GM04503 (cell line): Measurements from ENCODE around the gene NDUFS3.

Source experiments
- DNase-seq: peaks from one replicate; pipeline ENCODE4 v3.0.0-alpha.2; 2012; ENCODE audit warnings: low read depth

The NDUFS3 gene

DNA sequence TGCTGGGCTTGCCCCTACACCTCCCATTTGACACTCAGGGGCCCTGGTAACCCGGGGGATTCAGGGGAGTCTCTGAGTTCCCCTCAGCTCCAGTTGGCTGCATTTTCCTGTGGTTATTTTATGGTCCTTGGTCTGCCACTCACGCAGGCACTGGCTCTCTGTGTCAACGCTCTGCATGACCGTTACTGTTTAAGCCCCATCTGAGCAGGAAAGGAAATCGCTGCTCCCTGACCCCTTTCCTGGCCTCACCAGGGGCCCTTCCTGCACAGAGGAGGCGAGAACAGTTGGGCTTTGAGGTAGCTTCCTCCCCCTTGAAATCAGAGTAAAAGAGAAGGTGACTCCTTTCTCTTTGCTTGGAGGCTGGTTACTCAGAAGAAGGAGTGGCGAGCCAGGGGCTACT is 12.9 kb downstream of the NDUFS3 start:
- DNase-seq: no peak

DNA sequence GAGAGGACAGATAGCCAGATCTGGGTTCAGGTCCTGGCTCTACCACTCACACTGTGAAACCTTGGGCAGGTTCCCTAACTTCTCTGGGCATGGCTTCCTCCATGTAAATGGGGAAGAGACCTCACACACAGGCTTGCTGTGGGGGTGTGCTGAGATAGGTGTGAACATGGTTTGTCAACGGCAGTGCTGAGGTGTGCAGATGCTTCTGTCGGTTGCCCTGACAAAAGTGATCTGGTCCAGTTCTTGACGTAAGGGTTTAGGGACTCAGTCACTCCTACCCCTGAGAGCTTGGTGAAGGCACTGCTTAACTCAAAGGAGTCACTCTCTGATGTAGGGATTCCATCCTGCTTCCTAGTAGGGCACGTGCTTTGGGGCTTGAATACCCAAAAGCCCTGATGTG is 13.4 kb downstream of the NDUFS3 start:
- no peak for DNase-seq

DNA sequence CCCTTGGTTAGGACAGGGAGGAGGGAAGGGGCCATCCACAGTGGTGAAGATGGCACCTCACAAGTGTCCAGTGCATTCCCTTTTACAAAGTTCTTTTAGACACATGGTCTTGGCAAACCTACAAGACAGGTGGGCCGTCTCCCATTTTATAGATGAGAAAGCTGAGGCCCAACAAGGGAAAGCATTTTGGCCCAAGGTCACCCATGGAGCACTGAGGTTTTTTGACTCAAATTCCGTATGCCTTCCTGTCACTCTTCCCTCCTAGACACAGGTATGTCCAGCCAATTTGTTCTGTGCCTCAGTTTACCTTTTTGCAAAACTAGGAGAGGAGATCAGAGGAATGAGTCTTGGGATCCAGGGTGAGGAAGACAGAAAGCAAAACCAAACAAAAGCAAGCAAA is 14.1 kb downstream of the NDUFS3 start:
- no peak for DNase-seq

DNA sequence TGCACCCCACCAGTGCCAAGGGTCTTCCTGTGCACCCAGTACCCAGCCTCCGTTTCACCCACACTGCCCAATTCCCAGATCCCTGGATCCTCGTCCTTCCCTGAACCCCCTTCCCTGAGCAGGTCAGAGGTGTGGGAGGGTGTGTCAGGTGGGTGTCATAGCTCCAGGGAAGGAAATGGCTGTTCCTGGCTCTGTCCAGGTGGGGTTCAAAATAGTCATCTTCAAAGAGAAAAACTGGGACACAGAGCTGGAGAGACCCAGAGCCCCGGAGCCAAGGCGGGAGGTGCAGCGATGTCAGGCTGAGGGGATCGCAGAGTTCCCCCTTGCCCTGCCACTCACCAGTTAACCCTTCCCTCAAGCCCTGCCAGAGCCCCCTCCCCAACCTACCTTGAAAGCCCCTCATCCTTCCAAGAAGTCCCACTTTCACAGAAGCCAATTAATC is 14.6 kb downstream of the NDUFS3 start:
- no peak for DNase-seq

DNA sequence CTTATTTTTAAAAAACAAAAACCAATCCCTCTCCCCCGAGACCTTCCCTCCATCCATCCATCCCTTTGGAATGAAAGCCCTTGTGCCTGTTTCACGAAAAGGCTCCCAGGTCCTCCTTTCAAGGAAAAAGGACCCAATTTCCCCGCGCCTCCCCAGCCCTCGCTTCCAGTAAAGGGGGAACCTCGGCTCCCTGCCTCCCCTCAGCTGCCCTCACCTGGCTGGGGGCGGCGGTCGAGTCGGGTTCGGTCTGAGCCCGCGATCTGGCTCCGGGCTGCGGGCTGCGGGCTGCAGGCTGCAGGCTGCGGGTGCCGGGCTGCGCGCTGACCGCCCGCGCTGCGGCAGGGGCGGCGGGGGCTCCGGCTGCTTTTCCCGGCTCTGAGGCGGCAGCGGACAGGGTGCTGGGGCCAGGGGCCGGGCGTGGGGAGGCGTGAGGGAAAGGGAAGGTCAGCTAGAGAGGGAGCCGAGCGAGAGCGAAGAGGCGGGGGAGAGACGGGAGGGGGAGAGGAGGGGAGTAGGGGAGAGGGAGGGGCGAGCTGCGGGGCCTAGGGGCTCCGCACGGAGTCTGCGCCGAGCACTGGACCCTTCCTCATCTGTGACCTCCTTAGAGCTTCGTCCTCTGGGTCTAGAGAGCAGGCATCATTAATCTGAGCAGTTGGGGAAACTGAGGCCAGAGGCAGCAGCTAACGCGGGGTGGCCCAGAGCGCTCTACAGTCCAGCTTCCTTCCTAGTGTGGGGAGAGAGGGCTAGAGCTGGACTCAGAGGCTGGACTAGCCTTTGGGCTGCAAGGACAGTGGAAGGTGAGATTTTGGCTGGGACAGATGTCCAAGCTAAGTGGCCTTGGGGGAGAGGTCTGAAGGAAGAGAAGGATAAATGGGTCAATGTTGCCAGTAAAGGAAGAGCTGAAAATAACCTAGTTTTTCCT is 15.3 kb downstream of the NDUFS3 start, which contains the start of gene C1QTNF4:
TSS of gene C1QTNF4 (minus strand) at position 478 of the 922 bp plus-strand sequence. CDS start 3,601 bp downstream, outside the sequence.
- DNase-seq: no peak

DNA sequence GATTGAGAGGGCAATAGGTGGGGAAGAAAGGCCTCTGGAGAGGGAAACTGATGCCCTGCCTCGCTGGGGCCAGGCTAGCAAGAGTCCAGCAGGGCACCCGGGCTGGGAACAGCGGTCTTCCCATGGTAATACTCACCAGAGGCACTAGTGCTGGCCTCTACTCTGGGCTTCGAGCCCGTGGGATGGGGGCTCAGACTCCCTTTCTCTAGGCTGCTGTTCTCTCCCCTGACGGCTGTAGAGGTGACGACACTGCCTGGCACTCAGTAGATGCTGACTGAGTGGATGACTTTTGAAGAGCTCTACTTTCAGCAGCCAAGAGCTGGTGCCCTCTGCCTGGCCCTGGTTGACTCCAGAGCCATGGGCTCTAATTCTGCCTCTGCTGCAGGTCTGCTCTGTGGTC is 16.2 kb downstream of the NDUFS3 start:
- DNase-seq: no peak

DNA sequence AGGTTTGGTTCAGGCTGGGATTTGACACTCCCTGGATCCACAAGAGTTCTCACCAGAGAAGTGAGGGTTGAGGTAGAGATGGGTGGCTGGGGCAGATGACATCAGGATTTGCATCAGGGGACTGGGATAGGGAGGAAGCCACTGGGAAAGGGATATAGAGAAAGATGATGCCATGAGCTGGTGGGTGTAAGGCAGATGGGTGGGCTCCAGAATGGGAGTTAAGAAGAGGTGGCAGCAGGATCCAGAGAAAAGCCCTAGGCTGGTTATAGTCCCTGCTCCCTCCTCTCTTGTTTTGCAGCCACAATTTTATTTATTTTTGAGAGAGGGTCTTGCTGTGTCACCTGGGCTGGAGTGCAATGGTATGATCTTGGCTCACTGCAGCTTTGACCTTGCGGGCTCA is 17.1 kb downstream of the NDUFS3 start:
- DNase-seq: no peak

DNA sequence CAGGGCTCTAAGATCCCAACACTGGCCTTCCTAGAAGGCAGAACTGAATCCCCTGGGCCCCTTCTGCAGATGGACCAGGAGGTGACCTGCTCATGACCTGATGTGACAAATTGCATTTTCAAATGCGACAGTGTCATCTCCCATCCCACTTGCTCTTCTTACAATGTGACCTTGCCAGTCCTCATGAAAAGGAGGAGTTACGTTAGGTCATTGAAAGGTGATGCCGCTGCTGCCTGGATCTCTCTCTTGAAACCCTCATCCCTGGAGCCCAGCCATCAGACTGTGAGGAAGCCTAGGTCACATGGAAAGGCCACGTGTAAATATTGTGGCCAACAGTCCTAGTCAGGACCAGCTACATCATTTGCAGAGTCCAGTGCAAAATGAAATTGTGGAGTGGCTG is 21.0 kb downstream of the NDUFS3 start:
- DNase-seq: no peak

DNA sequence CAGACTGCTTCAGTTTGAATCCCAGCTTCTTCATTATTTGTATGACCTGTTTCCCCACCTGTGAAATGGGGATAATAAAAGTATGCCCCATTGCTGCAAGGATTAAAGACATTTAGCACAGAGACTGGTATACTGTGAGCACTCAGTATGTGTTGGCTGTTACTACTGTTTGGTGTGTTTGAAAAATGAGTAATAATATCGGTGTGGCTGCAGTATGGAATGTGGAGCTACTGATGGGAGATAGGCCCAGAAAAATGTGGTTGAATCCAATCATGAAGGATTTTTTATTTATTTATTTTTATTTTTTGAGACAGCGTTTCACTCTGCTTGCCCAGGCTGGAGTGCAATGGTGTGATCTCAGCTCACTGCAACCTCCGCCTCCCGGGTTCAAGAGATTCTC is 24.4 kb downstream of the NDUFS3 start:
- DNase-seq: no peak

DNA sequence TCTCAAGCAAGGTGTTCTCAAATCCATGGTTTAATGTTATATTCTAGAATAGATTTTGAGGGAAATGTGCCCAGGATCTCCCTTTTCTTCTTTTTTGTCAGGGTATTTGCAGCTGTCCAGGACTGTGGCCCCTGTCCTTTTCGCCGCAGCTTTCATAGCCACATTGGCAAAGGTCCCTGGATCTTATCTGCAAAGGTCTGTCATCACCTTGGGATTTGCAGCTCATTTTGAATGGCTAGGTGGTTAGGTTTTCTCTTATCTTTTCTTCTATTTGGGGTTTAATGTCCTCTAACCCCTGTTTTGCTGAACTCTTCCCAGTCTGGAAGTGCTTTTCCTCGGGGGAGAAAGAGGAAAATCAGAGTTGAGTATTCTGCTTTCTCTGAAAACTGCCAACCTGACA is 27.0 kb downstream of the NDUFS3 start:
- no peak for DNase-seq

DNA sequence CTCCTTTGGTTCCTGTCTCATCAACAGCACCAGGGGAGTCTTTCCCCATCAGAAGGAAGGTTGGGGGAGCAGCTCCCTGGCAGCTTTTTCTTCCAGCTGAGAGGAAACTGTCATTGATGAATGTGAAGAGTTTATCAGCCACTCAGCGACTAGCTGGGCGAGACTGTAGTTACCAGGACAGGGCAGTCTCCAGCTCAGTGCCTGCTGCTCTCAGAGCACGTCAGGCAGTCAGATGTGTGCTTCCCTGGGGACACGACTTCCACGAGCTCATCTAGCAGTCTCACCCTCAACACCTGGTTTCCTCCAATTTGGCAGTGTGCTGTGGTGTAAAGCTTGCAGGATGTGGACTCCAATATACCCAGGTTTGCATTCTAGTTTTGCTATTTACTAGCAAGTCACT is 27.9 kb downstream of the NDUFS3 start:
- no peak for DNase-seq

DNA sequence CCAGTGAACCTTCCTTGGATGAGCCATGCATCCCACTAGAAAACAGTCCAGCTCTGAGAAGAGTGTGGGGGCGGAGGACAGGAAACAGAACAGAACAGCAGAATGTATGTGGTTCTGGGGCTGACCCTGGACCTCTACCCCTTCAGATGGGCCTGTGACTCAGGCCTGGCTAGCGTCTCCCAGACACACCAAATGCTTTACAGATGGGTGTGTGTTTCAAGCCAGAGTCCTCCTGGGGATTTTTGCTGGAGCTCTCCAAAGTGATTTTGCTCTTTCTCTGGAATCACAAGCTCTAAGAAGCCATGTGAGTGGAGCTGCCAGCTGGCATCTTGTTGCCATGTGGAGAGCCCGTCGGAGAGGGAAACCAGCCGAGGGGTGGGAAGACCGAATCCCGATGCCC is 28.5 kb downstream of the NDUFS3 start:
- peak; percentile 77 for DNase-seq

DNA sequence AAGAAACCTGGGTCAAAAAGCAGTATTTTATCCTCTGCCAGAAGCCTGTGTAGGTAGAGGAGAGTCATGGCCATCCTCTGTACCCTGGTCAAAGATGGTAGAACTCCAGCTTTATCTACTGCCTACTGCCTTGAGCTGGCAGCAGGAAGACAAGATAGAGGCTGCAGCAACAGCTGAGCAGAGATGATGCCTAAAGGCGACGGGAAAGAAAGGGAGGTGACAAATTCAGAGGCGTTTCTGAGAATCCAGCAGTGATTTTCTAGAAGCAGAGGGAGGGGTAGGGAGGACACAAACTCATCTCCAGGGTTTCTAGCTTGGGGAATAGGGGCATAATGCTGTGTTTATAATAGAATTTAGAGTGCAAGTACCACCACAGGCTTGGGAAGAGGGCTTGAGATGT is 30.8 kb downstream of the NDUFS3 start:
- DNase-seq: no peak

DNA sequence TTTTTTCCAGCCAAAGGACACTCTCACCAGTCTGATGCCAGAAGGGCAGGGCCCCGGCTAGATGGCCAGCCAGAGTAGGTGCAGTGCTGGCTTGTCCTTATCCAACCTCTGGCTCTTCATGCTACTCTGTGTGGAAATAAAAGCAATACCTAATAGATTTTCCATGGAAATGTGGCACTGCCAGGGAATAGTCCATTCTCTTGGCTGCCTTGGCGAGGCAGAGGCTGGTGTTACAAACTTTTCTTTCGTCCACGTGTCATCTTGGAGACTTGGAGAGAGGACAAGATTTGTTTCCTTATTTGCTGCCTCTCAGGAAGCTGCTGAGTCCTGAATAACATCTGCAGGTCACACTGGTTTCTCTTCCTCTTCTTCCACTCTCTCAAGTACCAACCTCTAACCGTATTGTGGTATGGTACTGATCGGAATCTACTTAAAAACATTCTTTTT is 32.5 kb downstream of the NDUFS3 start:
- no peak for DNase-seq

DNA sequence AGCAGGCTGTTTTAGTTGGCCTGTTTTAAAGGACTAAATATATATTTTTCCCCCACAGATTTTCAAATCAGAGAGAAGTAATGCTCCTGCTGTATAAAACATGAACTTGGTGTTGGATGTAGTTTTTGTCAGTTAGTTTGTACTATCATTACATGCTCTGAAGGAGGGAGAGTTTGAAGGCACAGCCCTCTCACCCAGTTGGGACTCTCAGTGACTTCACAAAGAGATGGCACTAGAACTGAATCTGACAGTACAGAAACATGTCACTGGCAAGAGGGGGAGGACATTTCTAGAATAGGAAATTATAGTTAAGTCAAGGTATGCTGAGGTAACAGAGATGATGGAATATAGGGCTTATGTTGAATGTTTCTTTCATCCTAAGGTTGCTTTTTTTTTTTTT is 36.4 kb downstream of the NDUFS3 start:
- DNase-seq: no peak

DNA sequence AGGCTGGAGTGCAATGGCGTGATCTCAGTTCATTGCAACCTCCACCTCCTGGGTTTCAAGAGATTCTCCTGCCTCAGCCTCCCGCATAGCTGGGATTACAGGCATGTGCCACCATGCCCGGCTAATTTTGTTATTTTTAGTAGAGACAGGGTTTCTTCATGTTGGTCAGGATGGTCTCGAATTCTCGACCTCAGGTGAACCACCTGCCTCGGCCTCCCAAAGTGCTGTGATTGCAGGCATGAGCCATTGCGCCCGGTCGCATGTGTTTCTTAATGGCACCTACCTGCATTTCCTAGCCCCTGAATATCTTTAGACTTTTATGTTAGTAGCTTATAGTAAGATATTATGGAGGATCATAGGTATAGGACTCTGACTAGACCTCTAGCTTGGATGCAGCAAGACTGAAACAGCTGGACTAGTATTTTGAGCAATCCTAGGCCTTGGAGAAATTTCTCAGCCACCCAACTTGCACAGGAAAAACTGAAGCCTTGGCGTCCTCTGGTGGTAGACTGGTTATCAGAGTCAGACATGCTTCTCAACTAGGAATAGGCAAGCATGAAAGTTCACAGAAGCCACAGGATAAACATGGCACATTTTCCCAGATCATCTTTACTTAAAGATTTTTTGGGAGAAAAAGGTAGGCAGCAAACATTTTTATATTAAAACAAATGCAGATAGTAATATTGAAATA is 38.0 kb downstream of the NDUFS3 start:
- DNase-seq: peak; percentile 42

DNA sequence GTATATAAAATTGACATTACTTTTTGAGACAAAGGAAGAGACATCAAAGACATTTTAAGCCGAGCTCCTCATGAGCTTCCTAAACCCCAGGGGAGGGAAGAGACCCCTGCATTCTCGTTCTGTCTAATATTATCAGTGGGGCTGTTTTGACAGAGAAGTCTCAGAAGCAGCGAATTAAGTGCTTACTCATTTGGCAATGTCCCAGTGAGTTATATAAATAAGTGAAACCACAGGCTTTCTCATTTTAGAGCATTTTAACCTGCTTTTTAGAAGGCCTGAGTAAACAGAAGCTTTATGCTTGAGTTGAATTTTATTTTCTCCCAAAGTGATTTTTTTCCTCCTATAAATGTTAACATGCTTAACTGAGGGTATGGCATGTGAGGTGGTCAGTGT is 38.5 kb downstream of the NDUFS3 start:
- peak; percentile 14 for DNase-seq

DNA sequence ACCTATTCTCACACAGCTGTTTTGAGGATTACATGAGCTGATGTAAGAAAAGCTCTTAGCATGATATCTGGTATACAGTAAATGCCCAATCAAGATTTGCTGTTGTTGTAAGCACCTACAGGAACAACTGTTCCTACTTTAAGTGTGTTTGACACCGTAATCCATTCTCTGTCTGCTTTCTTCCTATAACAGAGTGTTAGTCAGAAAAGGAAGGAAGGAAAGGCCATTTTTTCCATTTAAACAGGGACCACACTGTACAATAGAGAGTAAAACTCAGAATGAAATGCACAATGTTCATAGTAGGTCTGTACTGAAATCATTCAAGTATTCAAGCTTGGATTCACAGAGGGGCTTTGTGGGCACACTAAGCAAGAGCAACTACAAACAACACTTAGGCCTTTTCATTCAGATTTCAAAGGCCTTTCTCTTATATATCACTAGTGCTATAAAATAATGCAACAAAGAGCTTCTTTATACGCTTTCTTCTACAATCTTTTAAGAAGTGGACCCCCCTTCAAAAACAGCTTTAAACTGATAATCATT is 42.0 kb downstream of the NDUFS3 start:
- no peak for DNase-seq

DNA sequence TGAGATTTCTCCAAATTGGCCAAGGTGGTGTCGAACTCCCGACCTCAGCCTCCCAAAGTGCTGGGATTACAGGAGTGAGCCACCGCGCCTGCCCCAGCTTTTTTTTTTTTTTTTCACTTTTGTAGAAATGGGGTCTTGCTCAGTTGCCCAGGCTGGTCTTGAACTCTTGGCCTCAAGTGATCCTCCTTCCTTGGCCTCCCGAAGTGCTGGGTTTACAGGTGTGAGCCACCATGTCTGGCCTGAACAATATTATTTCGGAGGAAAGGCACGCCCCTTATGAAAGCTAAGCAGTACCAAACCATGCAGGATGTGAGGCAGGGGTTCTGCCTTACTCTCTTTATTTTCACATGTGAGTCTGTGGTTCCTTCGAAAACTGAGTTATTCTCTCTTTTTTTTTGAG is 47.4 kb downstream of the NDUFS3 start:
- no peak for DNase-seq

DNA sequence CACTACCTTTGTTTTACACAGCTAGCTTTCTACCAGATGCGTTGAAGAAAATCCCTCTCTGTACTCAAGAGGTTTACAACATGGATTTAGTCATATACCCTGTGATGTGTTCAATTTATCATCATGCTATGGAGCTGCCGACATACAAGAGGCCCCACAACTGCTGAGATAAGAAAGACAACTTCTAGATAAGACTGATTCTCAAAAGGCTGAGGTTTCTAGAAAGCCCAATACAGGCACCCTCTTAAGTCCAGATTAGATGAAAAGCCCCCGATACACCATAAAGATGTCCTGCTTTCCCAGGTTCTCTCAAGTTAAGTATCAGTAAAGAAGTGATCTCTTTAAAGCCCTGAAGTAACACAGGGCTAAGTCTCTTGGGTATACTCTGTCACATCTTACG is 49.2 kb downstream of the NDUFS3 start:
- no peak for DNase-seq

DNA sequence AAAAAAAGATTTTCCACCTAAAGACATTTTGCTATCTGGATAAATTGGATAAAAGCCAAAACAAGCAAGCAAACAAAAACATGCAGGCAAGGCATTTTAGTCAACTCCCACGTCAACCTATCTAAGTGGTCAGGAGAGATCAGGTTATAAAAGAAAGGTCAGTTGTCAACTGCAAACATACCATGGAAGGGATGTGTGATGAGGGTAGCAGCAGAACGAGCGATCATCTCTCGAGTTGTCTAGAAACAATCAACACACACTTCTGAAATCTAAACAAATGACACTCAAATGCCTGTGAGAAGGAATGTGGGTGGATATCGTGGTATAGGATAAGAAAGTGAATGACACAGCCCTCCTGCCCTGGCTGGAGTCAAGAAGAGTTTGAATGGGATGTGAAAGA is 52.6 kb downstream of the NDUFS3 start:
- DNase-seq: no peak
